ENCODE measurements around the gene ZNF593OS. TPM values are rescaled to one million over a fixed set of nuclear protein-coding genes. Genes with fewer than 3 reads are reported as not detected.

The ZNF593OS gene
- total RNA-seq, 4 donors from 2014 or later, result 0.66 TPM; not detected in 2

DNA sequence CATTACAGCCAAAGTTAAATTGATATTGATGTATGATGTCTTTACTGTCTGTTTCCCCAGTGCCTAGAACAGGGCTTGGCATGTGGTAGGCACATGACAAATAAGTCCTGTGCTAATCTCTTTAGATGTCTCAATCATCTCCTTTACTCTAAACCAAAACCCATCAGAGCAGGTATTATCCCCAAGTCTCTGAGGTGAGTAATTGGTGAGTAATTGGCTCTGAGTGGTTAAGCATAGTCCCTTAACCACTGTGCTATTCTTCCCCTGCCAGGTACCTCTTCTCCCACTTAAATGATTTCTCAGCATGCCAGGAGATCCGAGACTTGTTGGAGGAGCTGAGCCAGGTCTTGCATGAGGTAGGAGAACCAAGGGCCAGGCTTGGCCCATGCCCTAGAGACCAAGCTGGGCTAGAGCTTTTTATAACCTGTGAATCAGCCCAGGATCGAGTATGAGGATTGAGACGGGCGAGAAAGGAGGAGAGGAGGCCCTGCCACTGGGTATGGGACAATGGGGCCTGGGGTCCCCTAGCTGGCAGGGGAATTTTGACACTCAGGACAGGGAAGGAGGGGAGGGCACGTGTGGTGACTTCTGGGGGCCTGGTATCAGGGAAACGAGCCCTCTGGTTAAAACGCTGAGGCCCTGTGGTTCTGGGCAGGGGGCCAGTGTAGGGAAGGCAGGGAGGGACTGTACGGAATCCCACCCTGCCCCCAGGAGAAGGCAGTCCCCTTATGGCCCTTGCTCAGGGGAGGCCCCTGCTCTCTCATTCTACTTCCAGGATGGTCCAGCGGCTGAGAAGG is 10.2 kb upstream of the ZNF593OS start:
- H3K36me3 ChIP-seq, result peaks cover 0 to 24% of the 10 kb centered on the region in 2 donors
- peak overlapping the region; percentile 38 to 52 (median 45) for H3K4me3 ChIP-seq
- peaks cover 26 to 35% of the 10 kb centered on the region in 2 donors for H3K4me1 ChIP-seq
- H3K27ac ChIP-seq, result peak overlapping the region; percentile 94 to 98 (median 96)
- intact Hi-C loops (cut with DNase I; ENCODE audit: low total_unique reads), result loop anchor here (2.0 to 5.0 kb wide), 3 partner anchors 51 to 96 kb away; no protein-coding TSS in a partner anchor
- TF ChIP-seq POLR2A (IDR thresholded peaks at IDR 0.05), result peak; percentile 40 to 55
- TF ChIP-seq, protein P1, sequence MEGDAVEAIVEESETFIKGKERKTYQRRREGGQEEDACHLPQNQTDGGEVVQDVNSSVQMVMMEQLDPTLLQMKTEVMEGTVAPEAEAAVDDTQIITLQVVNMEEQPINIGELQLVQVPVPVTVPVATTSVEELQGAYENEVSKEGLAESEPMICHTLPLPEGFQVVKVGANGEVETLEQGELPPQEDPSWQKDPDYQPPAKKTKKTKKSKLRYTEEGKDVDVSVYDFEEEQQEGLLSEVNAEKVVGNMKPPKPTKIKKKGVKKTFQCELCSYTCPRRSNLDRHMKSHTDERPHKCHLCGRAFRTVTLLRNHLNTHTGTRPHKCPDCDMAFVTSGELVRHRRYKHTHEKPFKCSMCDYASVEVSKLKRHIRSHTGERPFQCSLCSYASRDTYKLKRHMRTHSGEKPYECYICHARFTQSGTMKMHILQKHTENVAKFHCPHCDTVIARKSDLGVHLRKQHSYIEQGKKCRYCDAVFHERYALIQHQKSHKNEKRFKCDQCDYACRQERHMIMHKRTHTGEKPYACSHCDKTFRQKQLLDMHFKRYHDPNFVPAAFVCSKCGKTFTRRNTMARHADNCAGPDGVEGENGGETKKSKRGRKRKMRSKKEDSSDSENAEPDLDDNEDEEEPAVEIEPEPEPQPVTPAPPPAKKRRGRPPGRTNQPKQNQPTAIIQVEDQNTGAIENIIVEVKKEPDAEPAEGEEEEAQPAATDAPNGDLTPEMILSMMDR (IDR thresholded peaks at IDR 0.05 in 4 of 5, conservative IDR thresholded peaks at IDR 0.05 in 1 of 5), result no peak
- in situ Hi-C loops (cut with MboI; ENCODE audit: low sequenced_read_pairs in 4 of 4), result no loop called here
- H3K27me3 ChIP-seq, result no peaks in the 10 kb centered on the region
- DNase-seq, result peak; percentile 85 to 95
- peak; percentile 94 to 96 for ATAC-seq
- no peaks in the 10 kb centered on the region for H3K9me3 ChIP-seq

DNA sequence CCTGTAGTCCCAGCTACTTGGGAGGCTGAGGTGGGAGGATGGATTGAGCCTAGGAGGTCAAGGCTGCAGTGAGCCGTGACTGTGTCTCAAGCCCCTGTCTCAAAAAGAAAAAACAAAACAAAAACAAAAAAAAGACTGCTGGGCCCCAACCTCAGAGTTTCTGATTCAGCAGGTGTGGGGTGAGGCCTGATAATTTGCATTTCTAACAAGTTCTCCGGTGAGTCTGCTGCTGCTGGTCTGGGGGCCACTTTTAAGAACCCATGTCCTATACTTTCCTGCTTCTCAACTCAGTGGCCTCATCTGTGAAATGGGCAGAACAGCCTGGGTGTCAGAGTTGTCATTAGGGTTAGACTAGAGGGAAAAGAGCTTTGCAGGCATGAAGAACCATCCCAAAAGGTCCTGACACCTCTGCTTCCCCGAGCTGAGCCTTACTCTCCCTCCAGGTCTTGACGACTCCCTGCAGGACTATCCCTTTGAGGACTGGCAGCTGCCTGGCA is 8.4 kb upstream of the ZNF593OS start:
- Histone ChIP-seq H3K36me3 (peaks cover 0 to 11% of the 10 kb centered on the region in 2 donors), H3K9me3 (no peaks in the 10 kb centered on the region), H3K4me3 (no peak overlapping the region), H3K27me3 (no peaks in the 10 kb centered on the region), H3K4me1 (peaks cover 26 to 35% of the 10 kb centered on the region in 2 donors), H3K27ac (peak overlapping the region in 3 of 4 donors; percentile 94 to 98 (median 98))
- DNase-seq (no peak), ATAC-seq (no peak)
- TF ChIP-seq, protein P1 (IDR thresholded peaks at IDR 0.05 in 4 of 5, conservative IDR thresholded peaks at IDR 0.05 in 1 of 5), result no peak
- TF ChIP-seq POLR2A (IDR thresholded peaks at IDR 0.05), result no peak
- in situ Hi-C loops (cut with MboI; ENCODE audit: low sequenced_read_pairs in 4 of 4) (no loop called here), intact Hi-C loops (cut with DNase I; ENCODE audit: low total_unique reads) (loop anchor here (5.0 kb wide), 1 partner anchor 97 kb away; no protein-coding TSS in a partner anchor)

DNA sequence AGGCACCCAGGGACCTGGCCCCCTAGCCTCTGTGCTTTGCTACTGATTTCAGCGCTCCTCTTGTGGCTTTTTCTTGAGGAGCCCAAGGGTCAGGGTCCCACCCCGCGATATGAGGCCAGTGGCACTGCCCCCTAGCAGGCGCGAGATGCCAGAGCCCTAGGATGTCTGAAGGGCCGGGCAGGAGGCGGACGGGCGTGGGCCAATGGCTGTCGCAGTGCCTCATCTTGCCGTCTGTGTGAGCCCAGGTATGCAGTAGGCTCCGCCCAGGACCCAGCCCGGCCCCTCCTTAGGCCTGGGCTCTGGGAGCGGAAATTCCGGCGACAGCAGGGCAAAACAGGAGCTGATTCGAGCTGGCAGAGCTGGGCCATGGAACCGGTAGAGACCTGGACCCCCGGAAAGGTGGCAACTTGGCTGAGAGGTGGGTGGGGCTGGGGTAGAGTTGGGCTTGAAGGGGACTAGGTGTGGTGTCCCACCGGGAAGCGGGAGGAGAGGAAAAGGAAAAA is 5.6 kb upstream of the ZNF593OS start, which contains the start of gene CNKSR1:
Gene CNKSR1 (plus strand): TSS at position 310 of the 503 bp plus-strand sequence. CDS start 57 bp downstream, at position 367.
- intact Hi-C loops (cut with DNase I; ENCODE audit: low total_unique reads), result no loop called here
- no peak for ATAC-seq
- no peaks in the 10 kb centered on the region for H3K9me3 ChIP-seq
- H3K4me1 ChIP-seq, result peaks cover 15% of the 10 kb centered on the region in 2 donors
- no peak for TF ChIP-seq POLR2A (IDR thresholded peaks at IDR 0.05)
- TF ChIP-seq, protein P1 (IDR thresholded peaks at IDR 0.05 in 4 of 5, conservative IDR thresholded peaks at IDR 0.05 in 1 of 5), result no peak
- peak within 1 kb of the TSS in 3 of 4 donors; percentile 13 to 35 (median 34) for H3K27ac ChIP-seq
- no peak for DNase-seq
- H3K27me3 ChIP-seq, result no peaks in the 10 kb centered on the region
- H3K4me3 ChIP-seq, result no peak within 1 kb of the TSS
- in situ Hi-C loops (cut with MboI; ENCODE audit: low sequenced_read_pairs in 4 of 4), result no loop called here
- no peaks in the 10 kb centered on the region for H3K36me3 ChIP-seq

DNA sequence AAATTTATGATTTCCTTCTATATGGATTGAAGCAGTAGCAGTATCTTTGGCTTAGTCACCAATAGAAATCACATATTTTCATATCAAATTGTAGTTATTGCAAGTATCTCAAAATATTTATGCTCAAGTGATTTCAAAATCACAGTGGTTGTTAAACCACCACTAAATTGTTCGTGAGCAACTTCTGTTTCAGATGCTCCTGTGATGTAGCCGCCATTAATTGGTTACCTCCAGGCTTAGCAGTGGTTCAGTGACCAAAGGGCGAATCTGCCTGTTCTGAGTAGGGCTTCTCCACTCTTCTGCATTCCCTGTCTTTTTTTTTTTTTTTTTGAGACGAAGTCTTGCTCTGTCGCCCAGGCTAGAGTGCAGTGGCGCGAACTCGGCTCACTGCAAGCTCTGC is 3.7 kb upstream of the ZNF593OS start:
- TF ChIP-seq POLR2A (IDR thresholded peaks at IDR 0.05), result no peak
- TF ChIP-seq, protein P1 (IDR thresholded peaks at IDR 0.05 in 4 of 5, conservative IDR thresholded peaks at IDR 0.05 in 1 of 5), result no peak
- no peak overlapping the region for H3K27ac ChIP-seq
- intact Hi-C loops (cut with DNase I; ENCODE audit: low total_unique reads), result no loop called here

More for the DNA sequence above, 3.7 kb upstream of the ZNF593OS start:
- Histone ChIP-seq H3K4me3 (no peak overlapping the region), H3K27me3 (no peaks in the 10 kb centered on the region), H3K9me3 (no peaks in the 10 kb centered on the region), H3K4me1 (peaks cover 18 to 20% of the 10 kb centered on the region in 2 donors), H3K36me3 (peaks cover 0 to 3% of the 10 kb centered on the region in 2 donors)
- DNase-seq (no peak), ATAC-seq (no peak)
- in situ Hi-C loops (cut with MboI; ENCODE audit: low sequenced_read_pairs in 4 of 4), result no loop called here
